ENCODE results near the gene ZNF407.
"Not testable (repeated sequence)": the region's sequence is repeated elsewhere in the genome, so short reads cannot be mapped to it uniquely, and the experiment has no call there.

The ZNF407 gene

GRCh38 chr18:74597662-74598349, at the start of gene ZNF407:
TSS of gene ZNF407 (plus strand) at chr18:74597870. CDS start at chr18:74631020, 33,150 bp downstream.
- DNase-seq (ENCODE audit: low read depth, low spot score), result peak; percentile 76

- no peak for DNase-seq (ENCODE audit: low read depth, low spot score)
These were observed 48.0 kb upstream of the ZNF407 start for GRCh38 chr18:74549591-74550104.

DNA sequence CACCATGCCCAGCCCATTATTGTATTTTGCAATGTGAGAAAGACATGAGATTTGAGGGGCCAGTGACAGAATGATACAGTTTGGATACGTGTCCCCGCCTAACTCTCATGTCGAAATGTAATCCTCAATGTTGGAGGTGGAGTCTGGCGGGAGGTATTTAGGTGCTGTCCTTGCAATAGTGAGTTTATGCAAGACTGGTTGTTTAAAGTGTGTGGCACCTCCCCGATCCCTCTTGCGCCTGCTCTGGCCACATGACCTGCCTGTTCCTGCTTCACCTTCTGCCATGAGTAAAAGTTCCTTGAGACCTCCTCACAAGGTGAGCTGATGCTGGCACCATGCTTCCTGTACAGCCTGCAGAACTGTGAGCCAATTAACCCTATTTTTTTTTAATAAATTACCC, 46.8 kb upstream of the ZNF407 start:
- no peak for DNase-seq (ENCODE audit: low read depth, low spot score)

GRCh38 chr18:74551452-74551851, 46.2 kb upstream of the ZNF407 start:
- no peak for DNase-seq (ENCODE audit: low read depth, low spot score)

- peak; percentile 63 for DNase-seq (ENCODE audit: low read depth, low spot score)
These were observed 45.6 kb upstream of the ZNF407 start for GRCh38 chr18:74551936-74552555.

DNA sequence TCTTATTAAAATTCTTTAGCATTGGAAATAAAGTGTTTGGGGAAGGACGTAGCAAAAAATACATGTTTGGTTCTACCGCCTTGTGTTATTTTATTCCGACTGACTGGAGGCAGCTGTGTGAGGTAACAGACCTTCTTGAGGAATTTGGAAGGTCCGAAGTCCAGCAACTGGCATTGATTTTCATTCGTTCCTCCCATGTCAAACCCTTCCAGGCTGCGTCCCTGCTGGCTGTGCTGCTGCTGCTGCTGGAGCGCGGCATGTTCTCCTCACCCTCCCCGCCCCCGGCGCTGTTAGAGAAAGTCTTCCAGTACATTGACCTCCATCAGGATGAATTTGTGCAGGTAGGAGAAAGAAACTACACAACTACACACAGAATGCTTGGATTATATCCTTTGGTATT, 41.5 kb upstream of the ZNF407 start:
- DNase-seq (ENCODE audit: low read depth, low spot score), result no peak

DNA sequence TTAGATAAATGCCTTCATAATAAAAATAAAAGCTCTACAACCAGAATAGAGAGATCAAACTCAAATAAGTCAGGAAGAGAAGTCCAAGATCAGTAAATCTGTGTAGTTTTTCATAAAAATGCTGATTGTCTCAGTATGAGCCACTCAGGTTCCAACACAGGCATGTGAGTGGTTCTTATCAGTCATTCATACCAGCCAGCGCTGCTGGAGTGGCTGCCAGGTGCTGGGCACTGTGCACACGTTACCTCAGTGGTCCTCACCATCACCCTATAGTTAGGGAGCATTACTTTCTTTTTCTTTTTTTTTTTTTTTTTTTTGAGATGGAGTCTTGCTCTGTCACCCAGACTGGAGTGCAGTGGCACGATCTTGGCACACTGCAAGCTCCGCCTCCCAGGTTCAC, 39.6 kb upstream of the ZNF407 start:
- DNase-seq (ENCODE audit: low read depth, low spot score), result no peak

GRCh38 chr18:74562131-74562730, 35.4 kb upstream of the ZNF407 start:
- DNase-seq (ENCODE audit: low read depth, low spot score), result no peak

DNA sequence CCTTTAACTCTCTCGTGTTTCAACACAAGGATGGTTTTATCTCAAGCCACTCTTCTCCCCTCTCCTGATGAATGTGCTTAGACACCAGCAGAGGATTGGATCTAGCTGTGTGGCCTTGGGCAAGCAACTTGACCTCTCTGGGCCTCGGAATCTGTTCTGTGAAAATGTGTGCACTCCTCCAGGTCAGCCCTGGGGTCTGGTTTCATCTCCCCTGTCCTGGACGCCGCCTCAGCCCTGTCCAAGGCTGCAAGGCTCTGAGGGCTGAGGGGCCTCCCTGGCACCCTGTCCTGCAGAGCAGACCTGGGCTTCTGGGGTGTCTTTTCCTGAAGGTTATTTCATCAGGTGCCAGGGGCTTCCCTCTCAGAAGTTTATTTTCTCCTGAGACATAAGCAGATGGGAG, 34.9 kb upstream of the ZNF407 start:
- no peak for DNase-seq (ENCODE audit: low read depth, low spot score)

GRCh38 chr18:74563999-74564398, 33.7 kb upstream of the ZNF407 start:
- DNase-seq (ENCODE audit: low read depth, low spot score), result no peak

GRCh38 chr18:74565164-74565563, 32.5 kb upstream of the ZNF407 start:
- not testable (repeated sequence) for DNase-seq (ENCODE audit: low read depth, low spot score)

- not testable (repeated sequence) for DNase-seq (ENCODE audit: low read depth, low spot score)
These were observed 31.7 kb upstream of the ZNF407 start for GRCh38 chr18:74565993-74566392.

DNA sequence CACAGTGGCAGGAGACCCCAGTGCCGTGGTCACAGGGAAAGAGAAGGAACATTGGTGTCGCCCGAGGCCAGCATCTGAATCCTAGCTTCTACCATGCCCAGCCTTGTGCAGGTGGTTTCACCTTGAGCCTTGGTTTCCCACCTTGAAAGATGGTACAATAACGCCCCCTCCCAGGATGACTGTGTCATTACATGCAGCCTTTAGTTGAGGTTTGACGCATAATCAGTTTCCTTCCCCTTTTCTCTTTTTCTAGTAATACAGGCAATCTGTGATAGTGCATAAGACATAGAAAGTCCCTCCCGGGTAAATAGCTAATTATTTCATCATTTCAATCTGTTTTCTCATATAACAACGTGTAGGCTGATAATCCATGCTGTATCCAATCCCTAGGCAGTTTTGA, 29.8 kb upstream of the ZNF407 start:
- no peak for DNase-seq (ENCODE audit: low read depth, low spot score)

DNA sequence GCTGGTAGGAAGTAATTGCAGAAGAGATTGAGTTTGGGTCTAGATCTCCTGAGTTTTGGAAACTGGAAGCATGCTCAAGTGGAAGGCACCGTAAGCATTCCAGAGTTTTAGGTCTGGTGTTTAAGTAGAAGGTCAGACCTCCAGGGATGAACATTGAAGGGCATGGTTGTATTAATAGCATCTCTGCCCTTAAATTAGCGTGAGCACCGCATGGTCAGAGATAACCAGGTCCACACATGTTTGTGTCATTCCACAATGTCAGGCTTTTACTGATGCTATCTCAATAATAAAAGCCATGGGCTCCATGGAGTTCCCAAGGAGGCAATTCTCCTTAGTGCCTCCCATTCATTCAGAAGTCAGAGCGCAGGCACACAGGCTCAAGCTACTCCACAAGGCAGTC, 28.3 kb upstream of the ZNF407 start:
- no peak for DNase-seq (ENCODE audit: low read depth, low spot score)

GRCh38 chr18:74570266-74570665, 27.4 kb upstream of the ZNF407 start:
- no peak for DNase-seq (ENCODE audit: low read depth, low spot score)

DNA sequence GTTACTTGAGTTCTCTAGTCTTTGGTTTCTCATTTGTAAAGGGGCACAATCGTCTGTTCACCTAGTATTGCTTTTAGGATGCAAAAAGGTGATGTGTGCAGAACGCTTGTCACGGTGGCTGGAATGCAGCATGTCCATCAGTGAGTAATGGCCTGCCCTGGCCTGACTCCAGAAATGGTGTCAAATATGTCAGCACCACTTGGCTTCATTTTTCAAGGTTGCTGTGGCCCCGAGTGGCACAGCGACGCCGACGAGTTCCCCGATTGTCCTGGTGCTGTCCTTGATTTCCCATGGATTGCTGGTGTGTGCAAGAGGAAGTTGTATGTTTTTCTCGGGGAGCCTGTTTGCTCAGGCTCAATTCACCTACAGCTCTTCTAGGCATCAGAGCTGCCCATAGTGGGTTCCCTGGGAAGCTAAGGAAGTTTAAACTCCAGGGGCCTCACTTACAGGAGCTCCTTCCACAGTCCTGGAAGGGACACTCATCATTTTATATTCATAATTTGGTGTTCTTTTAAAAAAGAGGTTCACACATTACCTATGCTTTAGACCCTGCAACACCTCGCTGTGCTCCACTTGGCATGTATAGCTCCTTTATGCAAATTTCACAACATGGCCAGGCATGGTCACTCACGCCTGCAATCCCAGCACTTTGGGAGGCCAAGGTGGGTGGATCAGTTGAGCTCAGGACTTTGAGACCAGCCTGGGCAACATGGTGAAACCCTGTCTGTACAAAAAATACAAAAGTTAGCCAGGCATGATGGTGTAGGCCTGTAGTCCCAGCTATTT, 25.6 kb upstream of the ZNF407 start:
- no peak for DNase-seq (ENCODE audit: low read depth, low spot score)

- DNase-seq (ENCODE audit: low read depth, low spot score), result no peak
These were observed 24.6 kb upstream of the ZNF407 start for GRCh38 chr18:74573053-74573452.

GRCh38 chr18:74574916-74575315, 22.8 kb upstream of the ZNF407 start:
- DNase-seq (ENCODE audit: low read depth, low spot score), result no peak

DNA sequence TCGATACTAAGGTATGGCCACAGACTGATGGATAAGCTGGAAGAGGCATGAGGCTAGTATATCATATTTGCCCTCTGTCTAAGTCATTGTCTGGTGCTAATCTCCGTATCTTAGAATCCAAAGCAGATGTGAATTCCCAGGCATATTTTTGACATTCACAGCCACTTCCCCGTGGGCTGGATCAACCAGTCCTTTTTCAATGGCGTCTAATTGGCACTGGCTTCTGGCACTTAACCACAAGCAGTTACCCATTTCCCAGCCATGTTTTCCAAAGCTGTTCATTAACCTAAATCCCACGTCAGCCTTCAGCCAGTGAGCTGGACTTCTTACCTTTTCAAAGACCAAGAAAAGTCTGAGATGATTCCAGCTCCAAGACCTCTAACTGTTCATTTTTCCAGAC, 20.7 kb upstream of the ZNF407 start:
- DNase-seq (ENCODE audit: low read depth, low spot score), result no peak

GRCh38 chr18:74579496-74580065, 18.1 kb upstream of the ZNF407 start:
- DNase-seq (ENCODE audit: low read depth, low spot score), result no peak

- DNase-seq (ENCODE audit: low read depth, low spot score), result no peak
These were observed 15.0 kb upstream of the ZNF407 start for GRCh38 chr18:74582642-74583041.

GRCh38 chr18:74587441-74587840, 10.2 kb upstream of the ZNF407 start:
- DNase-seq (ENCODE audit: low read depth, low spot score), result no peak

Data from smooth muscle cell of the brain vasculature (primary cell).